Jurkat, Clone E6-1 (cell line): Measurements from ENCODE around the gene ACTG1.

Source experiments
- DNase-seq: peaks from one replicate; pipeline ENCODE4 v3.0.0-alpha.2; 2011; ENCODE audit warnings: low read depth, low spot score
- H3K4me3 ChIP-seq: 2 replicates; pipeline ENCODE4 v1.5.1; 2011; ENCODE audit warnings: mild to moderate bottlenecking, low read length, control low read depth, moderate library complexity

Gene ACTG1

GRCh38 chr17:81509207-81509971 lies 3.2 kb downstream of the ACTG1 start:
- no peak overlapping the region for H3K4me3 ChIP-seq

GRCh38 chr17:81508639-81509206 lies 3.9 kb downstream of the ACTG1 start:
- no peak overlapping the region for H3K4me3 ChIP-seq
- DNase-seq, result no peak

More at GRCh38 chr17:81509207-81509971, 3.2 kb downstream of the ACTG1 start:
- DNase-seq, result no peak

GRCh38 chr17:81503619-81504018 lies 9.0 kb downstream of the ACTG1 start:
- DNase-seq, result no peak
- H3K4me3 ChIP-seq, result no peak overlapping the region

- no peak overlapping the region for H3K4me3 ChIP-seq
- DNase-seq, result no peak
Observed at GRCh38 chr17:81502471-81503017, 10.1 kb downstream of the ACTG1 start.

GRCh38 chr17:81500047-81500446 lies 12.6 kb downstream of the ACTG1 start:
- H3K4me3 ChIP-seq, result no peak overlapping the region
- no peak for DNase-seq

GRCh38 chr17:81499601-81499970 lies 13.0 kb downstream of the ACTG1 start:
- H3K4me3 ChIP-seq, result no peak overlapping the region
- DNase-seq, result no peak

- no peak overlapping the region for H3K4me3 ChIP-seq
- DNase-seq, result no peak
Observed at GRCh38 chr17:81498953-81499600, 13.5 kb downstream of the ACTG1 start.

GRCh38 chr17:81494626-81495377 lies 17.8 kb downstream of the ACTG1 start:
- peak; percentile 60 for DNase-seq
- peak overlapping the region; percentile 17 for H3K4me3 ChIP-seq

GRCh38 chr17:81493198-81494038 lies 19.2 kb downstream of the ACTG1 start:
- no peak for DNase-seq
- no peak overlapping the region for H3K4me3 ChIP-seq

- no peak overlapping the region for H3K4me3 ChIP-seq
- DNase-seq, result no peak
Observed at GRCh38 chr17:81492706-81493105, 19.9 kb downstream of the ACTG1 start.

GRCh38 chr17:81492202-81492601 lies 20.4 kb downstream of the ACTG1 start:
- no peak overlapping the region for H3K4me3 ChIP-seq
- no peak for DNase-seq

- no peak for DNase-seq
- H3K4me3 ChIP-seq, result no peak overlapping the region
Observed at GRCh38 chr17:81491761-81492160, 20.8 kb downstream of the ACTG1 start.

- no peak for DNase-seq
- no peak overlapping the region for H3K4me3 ChIP-seq
Observed at GRCh38 chr17:81491181-81491581, 21.4 kb downstream of the ACTG1 start.

GRCh38 chr17:81489998-81490992 lies 22.3 kb downstream of the ACTG1 start:
- no peak overlapping the region for H3K4me3 ChIP-seq

GRCh38 chr17:81489012-81489997 lies 23.3 kb downstream of the ACTG1 start:
- DNase-seq, result no peak
- peak overlapping the region; percentile 61 for H3K4me3 ChIP-seq

More at GRCh38 chr17:81489998-81490992, 22.3 kb downstream of the ACTG1 start:
- no peak for DNase-seq

- no peak for DNase-seq
- H3K4me3 ChIP-seq, result peak overlapping the region; percentile 61
Observed at GRCh38 chr17:81488276-81488860, 24.2 kb downstream of the ACTG1 start.
